ENCODE data around the gene JARID2.

Gene JARID2

DNA sequence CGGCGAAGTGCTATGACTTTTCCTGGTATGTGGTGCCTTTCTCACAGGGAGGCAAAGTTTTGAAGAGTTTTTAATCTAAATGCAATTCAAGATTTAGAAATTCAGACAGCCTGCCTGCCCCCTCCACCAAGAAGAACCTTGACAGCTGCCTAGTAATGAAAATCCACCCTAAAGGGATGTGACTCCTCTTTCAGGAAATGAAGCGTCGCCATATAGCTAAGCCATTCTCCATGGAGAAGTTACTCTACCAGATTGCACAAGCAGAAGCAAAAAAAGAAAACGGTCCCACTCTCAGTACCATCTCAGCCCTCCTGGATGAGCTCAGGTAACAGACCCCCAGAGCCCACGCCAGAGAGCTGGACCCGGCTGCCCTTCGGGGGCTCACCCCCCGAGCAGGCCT is 266.9 kb downstream of the JARID2 start:
- TF ChIP-seq CTCF (IDR thresholded peaks at IDR 0.05; ENCODE audit: insufficient read depth, low read length, missing control alignments), result no peak
- CTCF ChIA-PET, result no interaction called here
- POLR2A ChIA-PET, result no interaction called here
- H3K4me3 ChIP-seq (ENCODE audit: low read depth, low read length), result no peak overlapping the region
- no peak for DNase-seq (ENCODE audit: low read depth, low spot score)

- CTCF ChIA-PET, result no interaction called here
- H3K4me3 ChIP-seq (ENCODE audit: low read depth, low read length), result no peak overlapping the region
- POLR2A ChIA-PET, result no interaction called here
- no peak for DNase-seq (ENCODE audit: low read depth, low spot score)
- no peak for TF ChIP-seq CTCF (IDR thresholded peaks at IDR 0.05; ENCODE audit: insufficient read depth, low read length, missing control alignments)
Measured at GRCh38 chr6:15513131-15513771, 267.4 kb downstream of the JARID2 start.

- DNase-seq (ENCODE audit: low read depth, low spot score), result no peak
- ChIA-PET CTCF (interaction anchor here (1.2 to 1.3 kb wide), 2 partner anchors 9 to 10 kb away, joined by 3 to 5 read pairs; no protein-coding TSS in a partner anchor), POLR2A (no interaction called here)
- no peak for TF ChIP-seq CTCF (IDR thresholded peaks at IDR 0.05; ENCODE audit: insufficient read depth, low read length, missing control alignments)
- H3K4me3 ChIP-seq (ENCODE audit: low read depth, low read length), result no peak overlapping the region
Measured at GRCh38 chr6:15513801-15514711, 268.2 kb downstream of the JARID2 start.

- DNase-seq (ENCODE audit: low read depth, low spot score), result no peak
- ChIA-PET POLR2A (no interaction called here), CTCF (interaction anchor here (1.2 to 1.3 kb wide), 2 partner anchors 9 to 10 kb away, joined by 3 to 5 read pairs; no protein-coding TSS in a partner anchor)
- TF ChIP-seq CTCF (IDR thresholded peaks at IDR 0.05; ENCODE audit: insufficient read depth, low read length, missing control alignments), result no peak
- H3K4me3 ChIP-seq (ENCODE audit: low read depth, low read length), result no peak overlapping the region
Measured at GRCh38 chr6:15515226-15515625, 269.4 kb downstream of the JARID2 start.

GRCh38 chr6:15515660-15516375 is 269.9 kb downstream of the JARID2 start:
- no peak for DNase-seq (ENCODE audit: low read depth, low spot score)
- CTCF ChIA-PET, result no interaction called here
- POLR2A ChIA-PET, result no interaction called here
- no peak overlapping the region for H3K4me3 ChIP-seq (ENCODE audit: low read depth, low read length)
- no peak for TF ChIP-seq CTCF (IDR thresholded peaks at IDR 0.05; ENCODE audit: insufficient read depth, low read length, missing control alignments)

GRCh38 chr6:15516378-15516777 is 270.5 kb downstream of the JARID2 start:
- ChIA-PET POLR2A (no interaction called here), CTCF (no interaction called here)
- no peak for DNase-seq (ENCODE audit: low read depth, low spot score)
- H3K4me3 ChIP-seq (ENCODE audit: low read depth, low read length), result no peak overlapping the region
- no peak for TF ChIP-seq CTCF (IDR thresholded peaks at IDR 0.05; ENCODE audit: insufficient read depth, low read length, missing control alignments)
